GM10266 (cell line): ENCODE results near the gene SEMA3A.
"Not testable (repeated sequence)": the region's sequence is repeated elsewhere in the genome, so short reads cannot be mapped to it uniquely, and the experiment has no call there.

Source experiments
- DNase-seq: peaks from one replicate; pipeline ENCODE4 v3.0.0; 2012; ENCODE audit errors: extremely low spot score
- CTCF ChIP-seq: IDR thresholded peaks from 2 replicates; pipeline ENCODE4 v1.5.1; 2012; ENCODE audit warnings: mild to moderate bottlenecking, low read depth; ENCODE audit not compliant: control insufficient read depth, insufficient read depth; ENCODE audit errors: missing control alignments

SEMA3A gene

GRCh38 chr7:84228526-84228925, 33.9 kb upstream of the SEMA3A start:
- TF ChIP-seq CTCF, result no peak
- no peak for DNase-seq

DNA sequence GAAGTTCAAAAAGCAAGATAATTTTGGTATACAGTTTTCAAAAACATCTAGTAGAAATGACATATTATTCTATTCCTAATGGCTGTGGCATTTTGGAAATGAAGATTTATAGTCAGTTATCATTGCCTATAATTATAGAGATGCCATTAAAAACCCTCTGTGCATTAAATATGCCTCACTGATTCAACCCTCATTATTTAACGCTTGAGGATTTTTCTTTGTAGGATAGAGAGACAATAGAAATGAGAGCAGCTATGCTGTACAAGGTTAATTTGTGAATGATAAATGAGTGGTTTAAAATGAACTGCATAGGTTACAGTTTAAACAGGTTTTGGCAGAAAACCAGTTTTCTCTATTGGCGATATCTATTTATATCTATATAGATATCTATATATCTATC, 32.2 kb upstream of the SEMA3A start:
- no peak for TF ChIP-seq CTCF
- DNase-seq, result no peak

DNA sequence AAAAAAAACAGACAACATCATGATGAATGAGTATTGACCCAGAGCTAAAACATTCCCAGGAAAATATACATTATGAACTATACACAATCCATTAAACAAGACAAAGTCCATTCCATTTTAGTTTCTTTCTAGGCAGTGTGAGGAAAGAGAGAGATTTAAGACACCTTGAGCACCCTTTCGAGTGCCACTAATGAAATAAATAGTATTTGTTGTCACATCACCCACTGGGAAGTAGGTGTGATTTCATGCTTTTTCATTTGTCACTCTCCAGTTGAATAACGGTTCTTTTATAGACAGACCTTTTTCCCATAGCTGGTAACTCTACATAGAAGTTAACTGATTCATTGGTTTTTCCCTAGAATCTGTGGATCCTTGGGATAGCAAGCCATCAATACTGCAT, 29.9 kb upstream of the SEMA3A start:
- DNase-seq, result no peak
- no peak for TF ChIP-seq CTCF

GRCh38 chr7:84219310-84219709, 24.7 kb upstream of the SEMA3A start:
- no peak for DNase-seq
- TF ChIP-seq CTCF, result no peak

GRCh38 chr7:84218681-84219080, 24.1 kb upstream of the SEMA3A start:
- TF ChIP-seq CTCF, result no peak
- DNase-seq, result no peak

GRCh38 chr7:84216472-84216871, 21.9 kb upstream of the SEMA3A start:
- TF ChIP-seq CTCF, result no peak
- DNase-seq, result no peak

DNA sequence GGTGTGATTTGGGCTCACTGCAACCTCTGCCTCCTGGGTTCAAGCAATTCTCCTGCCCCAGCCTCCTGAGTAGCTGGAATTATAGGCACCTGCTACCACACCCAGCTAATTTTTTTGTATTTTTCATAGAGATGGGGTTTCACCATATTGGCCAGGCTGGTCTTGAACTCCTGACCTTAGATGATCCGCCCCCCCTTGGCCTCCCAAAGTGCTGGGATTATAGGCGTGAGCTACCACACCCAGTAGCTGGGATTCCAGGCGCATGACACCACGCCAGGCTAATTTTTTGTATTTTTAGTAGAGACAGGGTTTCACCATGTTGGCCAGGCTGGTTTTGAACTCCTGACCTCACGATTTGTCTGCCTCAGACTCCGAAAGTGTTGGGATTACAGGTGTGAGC, 20.2 kb upstream of the SEMA3A start:
- DNase-seq, result not testable (repeated sequence)

DNA sequence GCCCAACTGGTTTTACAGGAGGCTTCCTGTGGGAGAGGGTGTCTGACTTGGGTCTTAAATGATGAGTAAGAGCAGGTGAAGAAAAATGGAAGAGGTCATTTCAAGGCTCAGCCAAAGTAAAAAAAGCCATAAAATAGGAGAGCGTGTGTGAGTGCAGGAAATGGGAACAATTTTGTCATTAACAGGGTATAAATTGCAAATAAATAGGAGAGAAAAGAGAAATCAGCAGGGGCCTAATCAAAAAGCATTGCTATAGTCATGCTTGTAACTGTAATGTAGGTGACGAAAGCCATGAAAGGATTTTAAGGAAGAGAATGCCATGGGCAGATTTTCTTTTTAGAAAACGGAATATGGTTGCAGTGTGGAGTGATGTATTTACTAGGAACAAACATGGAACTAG, 15.7 kb upstream of the SEMA3A start:
- no peak for TF ChIP-seq CTCF
- DNase-seq, result no peak
